GM18505 (cell line): Measurements from ENCODE around the gene LYPD6.
"Not testable (repeated sequence)": the region's sequence is repeated elsewhere in the genome, so short reads cannot be mapped to it uniquely, and the experiment has no call there.

Experiments used
- ATAC-seq: cut with Tn5 transposase; IDR thresholded peaks from one replicate; pipeline ENCODE4 v1.9.1; 2021; ENCODE audit not compliant: unreplicated experiment
- POLR2A ChIP-seq: IDR thresholded peaks from 4 replicates; pipeline ENCODE4 v1.6.1; 2011; ENCODE audit warnings: borderline replicate concordance; ENCODE audit not compliant: insufficient read depth, insufficient read length; ENCODE audit errors: extremely low read depth

Gene LYPD6, protein sequence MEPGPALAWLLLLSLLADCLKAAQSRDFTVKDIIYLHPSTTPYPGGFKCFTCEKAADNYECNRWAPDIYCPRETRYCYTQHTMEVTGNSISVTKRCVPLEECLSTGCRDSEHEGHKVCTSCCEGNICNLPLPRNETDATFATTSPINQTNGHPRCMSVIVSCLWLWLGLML

GRCh38 chr2:149330127-149331022 lies at the start of gene LYPD6:
LYPD6 (plus strand) TSS chr2:149330587; CDS start chr2:149437709, 107,122 bp downstream.
- peak; percentile 72 for ATAC-seq
- no peak for TF ChIP-seq POLR2A

GRCh38 chr2:149281441-149281840 lies 48.9 kb upstream of the LYPD6 start:
- no peak for TF ChIP-seq POLR2A
- no peak for ATAC-seq

- no peak for TF ChIP-seq POLR2A
Observed at GRCh38 chr2:149290662-149291061, 39.7 kb upstream of the LYPD6 start.

DNA sequence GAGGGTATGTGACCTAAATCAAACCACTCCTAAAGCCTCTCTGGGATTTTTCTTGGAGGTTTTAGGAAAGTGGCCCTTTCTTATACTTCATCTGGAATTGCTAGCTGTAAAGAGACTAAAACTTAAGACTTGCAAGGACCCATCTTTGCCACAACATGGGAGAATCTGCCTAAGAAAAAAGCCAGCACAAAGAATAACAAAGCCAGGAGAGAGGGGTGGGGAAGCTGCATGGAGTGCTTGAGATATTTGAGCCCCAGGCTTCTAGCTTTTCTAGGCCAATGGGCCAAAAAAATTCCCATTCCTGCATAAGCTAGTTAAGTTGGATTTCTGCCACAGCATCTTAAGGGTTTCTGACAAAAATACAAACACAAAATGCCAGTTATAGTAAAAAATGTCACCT lies 38.5 kb upstream of the LYPD6 start:
- no peak for ATAC-seq
- no peak for TF ChIP-seq POLR2A

More at GRCh38 chr2:149290662-149291061, 39.7 kb upstream of the LYPD6 start:
- no peak for ATAC-seq

DNA sequence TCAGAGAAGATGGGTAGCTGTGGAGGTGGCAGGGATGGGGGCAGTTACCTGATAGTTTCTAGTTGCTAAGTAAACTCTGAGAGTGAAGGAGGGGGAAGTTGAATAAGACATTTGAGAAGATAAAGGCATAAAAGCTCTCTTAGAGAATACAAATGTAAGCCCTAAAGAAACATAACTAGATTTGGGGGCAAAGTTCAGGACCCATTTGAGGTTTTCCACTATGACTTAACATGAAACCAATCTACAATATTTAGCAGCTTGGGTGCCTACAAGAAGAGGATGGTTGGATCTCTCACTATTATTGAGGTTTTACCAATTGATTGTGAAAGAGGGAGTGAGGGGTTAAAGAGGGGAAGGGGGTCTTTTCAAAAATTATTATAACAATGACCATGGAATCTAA lies 34.4 kb upstream of the LYPD6 start:
- ATAC-seq, result no peak
- TF ChIP-seq POLR2A, result no peak

- no peak for ATAC-seq
- no peak for TF ChIP-seq POLR2A
Observed at GRCh38 chr2:149307014-149307413, 23.4 kb upstream of the LYPD6 start.

GRCh38 chr2:149310349-149310748 lies 20.0 kb upstream of the LYPD6 start:
- TF ChIP-seq POLR2A, result no peak
- no peak for ATAC-seq

- TF ChIP-seq POLR2A, result no peak
- ATAC-seq, result no peak
Observed at GRCh38 chr2:149312039-149312438, 18.3 kb upstream of the LYPD6 start.

GRCh38 chr2:149313512-149313972 lies 16.8 kb upstream of the LYPD6 start:
- ATAC-seq, result peak; percentile 95

GRCh38 chr2:149314687-149315086 lies 15.7 kb upstream of the LYPD6 start:
- ATAC-seq, result no peak
- TF ChIP-seq POLR2A, result no peak

More at GRCh38 chr2:149313512-149313972, 16.8 kb upstream of the LYPD6 start:
- TF ChIP-seq POLR2A, result no peak

- TF ChIP-seq POLR2A, result no peak
- ATAC-seq, result no peak
Observed at GRCh38 chr2:149315461-149315860, 14.9 kb upstream of the LYPD6 start.

GRCh38 chr2:149318566-149318965 lies 11.8 kb upstream of the LYPD6 start:
- ATAC-seq, result not testable (repeated sequence)

GRCh38 chr2:149320362-149320761 lies 10.0 kb upstream of the LYPD6 start:
- TF ChIP-seq POLR2A, result no peak
- no peak for ATAC-seq

DNA sequence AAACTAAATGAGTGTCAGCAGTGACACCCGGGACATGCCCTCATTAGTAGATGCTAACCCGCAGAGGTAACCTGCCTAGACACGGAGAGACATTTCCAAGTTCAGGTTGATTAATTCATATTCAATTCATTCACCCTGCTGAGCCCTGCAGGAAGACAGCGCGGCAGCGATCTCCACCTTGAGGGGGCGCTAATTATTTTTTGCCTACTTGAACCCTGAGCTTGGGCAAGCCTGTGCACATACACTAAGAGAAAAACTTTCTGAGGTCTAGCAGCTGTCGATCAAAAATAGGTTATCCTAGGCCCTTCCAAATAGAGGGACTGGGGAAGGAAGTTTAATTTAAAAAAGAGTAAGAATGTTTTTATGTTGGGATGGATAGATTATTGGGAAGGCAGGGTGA lies 1.3 kb upstream of the LYPD6 start:
- ATAC-seq, result no peak
- TF ChIP-seq POLR2A, result no peak
